Heart left ventricle (tissue), 16 donors: ENCODE measurements around the gene TYSND1. TPM values are rescaled to one million over a fixed set of nuclear protein-coding genes. Genes with fewer than 3 reads are reported as not detected.

Experiments
- ATAC-seq, 4 donors: fragments of 200-7000 bp; cut with Tn5 transposase; one replicate each; pipeline ENCODE4 v1.9.1; 2020 to 2022; ENCODE audit warnings: moderate library complexity in 4 of 4, mild to moderate bottlenecking in 3 of 4, moderate number of reproducible peaks in 1 of 4
- DNase-seq, 5 donors: peaks; one replicate each; pipeline ENCODE4 v3.0.0-alpha.2; 2020
- H3K27ac ChIP-seq, 12 donors: fragments of 200-600 bp; sonication (generic) in 4 of 12; one replicate each; pipeline versions ENCODE4 v1.5.0 to v1.8.0; 2016 to 2022; ENCODE audit warnings: mild to moderate bottlenecking in 2 of 12
- H3K27me3 ChIP-seq, 9 donors: fragments of 200-600 bp; sonication (generic) in 2 of 9; one replicate each; pipeline versions ENCODE4 v1.5.1 to v1.8.0; 2016 to 2022; ENCODE audit warnings: mild to moderate bottlenecking in 3 of 9
- H3K36me3 ChIP-seq, 9 donors: fragments of 200-600 bp; sonication (generic) in 2 of 9; one replicate each; pipeline versions ENCODE4 v1.5.0 to v1.8.0; 2018 to 2022; ENCODE audit warnings: mild to moderate bottlenecking in 2 of 9
- H3K4me1 ChIP-seq, 12 donors: fragments of 200-600 bp; sonication (generic) in 4 of 12; one replicate each; pipeline versions ENCODE4 v1.5.0 to v1.8.0; 2016 to 2022; ENCODE audit warnings: mild to moderate bottlenecking in 3 of 12
- H3K4me3 ChIP-seq, 12 donors: fragments of 200-600 bp; sonication (generic) in 4 of 12; one replicate each; pipeline versions ENCODE4 v1.5.0 to v1.8.0; 2017 to 2022; ENCODE audit warnings: mild to moderate bottlenecking in 9 of 12, moderate library complexity in 4 of 12
- H3K9me3 ChIP-seq, 12 donors: fragments of 200-600 bp; sonication (generic) in 4 of 12; one replicate each; pipeline versions ENCODE4 v1.5.0 to v1.8.0; 2016 to 2022; ENCODE audit warnings: mild to moderate bottlenecking in 1 of 12
- POLR2A ChIP-seq, 2 donors: fragments of 450-650 bp; IDR thresholded peaks; one replicate each; pipeline ENCODE4 v1.6.1; 2017; ENCODE audit warnings: antibody characterized with exemption in 2 of 2, mild to moderate bottlenecking in 2 of 2, moderate library complexity in 2 of 2
- WGBS, 4 donors: extraction: QIAGEN DNeasy Blood & Tissue Kit in 2 of 4; methylation state at CpG; one replicate each; pipeline versions ENCODE4 v1.1.5 to v1.1.7; 2013 to 2018; 5-methylcytosine and 5-hydroxymethylcytosine counted together
- intact Hi-C, 10 donors: fragments of 100-400 bp; cut with DNase I; formaldehyde crosslinking; loops; one replicate each; pipeline versions ENCODE4 v1.11.1 to v1.14.2; 2022
- polyA plus RNA-seq, 2 donors: library from polyadenylated mRNA; stranded (reverse); fragments of 200-250 nt; gene quantifications; one replicate each; pipeline ENCODE4 v1.2.3, GENCODE V29; 2013
- total RNA-seq, 9 donors: library from RNA; depleted of rRNA in 2 of 9; stranded (reverse); fragments of >200 nt in 2 of 9; fragmentation: NEBNext Ultra II Directional in 3 of 9; extraction: Animal tissue kit (Norgen Biotek cat#: 25700) in 3 of 9; gene quantifications; one replicate each; pipeline versions ENCODE4 v1.1.0 to v1.2.4, GENCODE V29; 2016 to 2023
- TF ChIP-seq, protein P1 (sequence below), 12 donors: fragments of 200-600 bp; sonication (generic) in 4 of 12; IDR thresholded peaks; one replicate each; pipeline versions ENCODE4 v1.5.0 to v1.8.0; 2018 to 2022; ENCODE audit warnings: antibody characterized with exemption in 12 of 12, mild to moderate bottlenecking in 5 of 12
- donor health status: ischemic (EF 13 %, LVEDD 7.1; RV severe dilation, severe dysfunction).
- donor health status: healthy with polysubstance abuse.
- donor health status: DM: no; HTN: yes; CAD: no.
- donor health status: DM: no; HTN: no; CAD: no.
- donor health status: ischemic (EF 25% LVEDD 6.9; RV normal size, moderate dysfunction).
- donor health status: ischemic (EF 25% LVEDD 5.7; RV mildly dilated, moderate dysfunction).
- donor health status: healthy.
- donor health status: DM: yes; HTN: yes; CAD: no.
- donor health status: ischemic (EF 35%, LVEDD 5.7; RV mildly dilated, moderate dysfunction).
- donor health status: nonischemic (EF 11% LVEDD 7.7; RV severe dilation, severe dysfunction).
- donor health status: DM: yes; HTN: yes; CAD: no.
- donor health status: PGD.
- donor health status: ischemic (EF 29% LVEDD 5.4; RV normal size, mild dysfunction).
- donor health status: nonischemic (EF 23%, LVEDD 6.1; RV moderate dilation, normal function).

Gene TYSND1
- total and polyA plus RNA-seq, 11 donors = 2.5 to 9.6 (median 5.1) TPM

DNA sequence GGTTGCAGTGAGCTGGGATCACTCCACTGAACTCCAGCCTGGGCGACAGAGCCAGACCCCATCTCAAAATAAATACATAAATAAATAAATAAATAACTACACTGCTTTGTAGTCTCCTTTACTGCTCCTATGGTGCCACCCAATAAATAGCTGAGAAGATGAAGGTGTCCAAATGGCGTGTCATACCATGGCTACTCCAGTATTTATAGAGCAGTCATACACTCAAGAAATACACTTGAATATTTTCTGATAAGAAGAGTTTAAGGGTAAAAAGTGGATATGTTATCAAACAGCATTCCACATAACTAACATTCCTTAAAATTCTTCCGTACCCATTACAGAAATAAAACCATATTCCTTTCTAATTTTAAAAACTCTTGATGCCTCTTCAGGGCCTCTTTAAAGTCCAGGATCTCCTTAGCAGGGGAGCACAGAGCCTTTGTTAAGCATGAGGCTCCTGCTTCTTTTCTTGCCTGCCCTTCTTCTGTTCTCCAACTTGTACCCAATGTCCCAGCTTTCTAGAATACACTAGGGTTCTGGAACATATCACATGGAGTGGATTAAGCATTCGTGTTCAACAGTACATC, 31.7 kb upstream of the TYSND1 start:
- H3K27me3 ChIP-seq = peaks cover 0 to 2% (median 0%) of the 10 kb centered on the region in 9 donors
- DNase-seq (no peak), ATAC-seq (no peak)
- peaks cover 0 to 14% (median 0%) of the 10 kb centered on the region in 12 donors for H3K4me1 ChIP-seq
- H3K27ac ChIP-seq = no peak overlapping the region
- TF ChIP-seq POLR2A (IDR thresholded peaks at IDR 0.05) = no peak
- TF ChIP-seq, protein P1, sequence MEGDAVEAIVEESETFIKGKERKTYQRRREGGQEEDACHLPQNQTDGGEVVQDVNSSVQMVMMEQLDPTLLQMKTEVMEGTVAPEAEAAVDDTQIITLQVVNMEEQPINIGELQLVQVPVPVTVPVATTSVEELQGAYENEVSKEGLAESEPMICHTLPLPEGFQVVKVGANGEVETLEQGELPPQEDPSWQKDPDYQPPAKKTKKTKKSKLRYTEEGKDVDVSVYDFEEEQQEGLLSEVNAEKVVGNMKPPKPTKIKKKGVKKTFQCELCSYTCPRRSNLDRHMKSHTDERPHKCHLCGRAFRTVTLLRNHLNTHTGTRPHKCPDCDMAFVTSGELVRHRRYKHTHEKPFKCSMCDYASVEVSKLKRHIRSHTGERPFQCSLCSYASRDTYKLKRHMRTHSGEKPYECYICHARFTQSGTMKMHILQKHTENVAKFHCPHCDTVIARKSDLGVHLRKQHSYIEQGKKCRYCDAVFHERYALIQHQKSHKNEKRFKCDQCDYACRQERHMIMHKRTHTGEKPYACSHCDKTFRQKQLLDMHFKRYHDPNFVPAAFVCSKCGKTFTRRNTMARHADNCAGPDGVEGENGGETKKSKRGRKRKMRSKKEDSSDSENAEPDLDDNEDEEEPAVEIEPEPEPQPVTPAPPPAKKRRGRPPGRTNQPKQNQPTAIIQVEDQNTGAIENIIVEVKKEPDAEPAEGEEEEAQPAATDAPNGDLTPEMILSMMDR (IDR thresholded peaks at IDR 0.05) = no peak
- H3K4me3 ChIP-seq = no peak overlapping the region
- H3K9me3 ChIP-seq = peaks cover 0 to 12% (median 2%) of the 10 kb centered on the region in 12 donors
- 51 to 60% (median 57%) methylated on average over 4 of the region's 4 CpGs for WGBS, 4 donors
- no peaks in the 10 kb centered on the region for H3K36me3 ChIP-seq
- intact Hi-C loops = no loop called here

DNA sequence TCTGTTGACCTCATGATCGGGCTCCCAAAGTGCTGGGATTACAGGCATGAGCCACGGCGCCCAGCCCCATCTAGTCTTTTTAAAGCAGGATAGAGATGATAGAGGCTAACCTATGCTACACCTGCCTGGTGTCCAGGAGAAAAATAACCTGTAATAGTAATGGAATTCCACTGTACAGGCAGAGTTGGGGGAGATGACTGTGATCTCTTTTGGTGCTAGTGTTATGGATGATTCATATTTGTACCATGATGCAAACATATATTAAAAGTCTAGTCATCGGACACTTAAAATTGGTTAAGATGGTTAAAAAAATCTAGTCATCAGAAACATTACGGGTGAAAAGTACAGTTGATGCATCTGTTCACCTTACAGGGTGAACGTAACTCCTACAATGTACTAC, 29.9 kb upstream of the TYSND1 start:
- Histone ChIP-seq H3K4me3 (no peak overlapping the region), H3K27me3 (no peaks in the 10 kb centered on the region), H3K4me1 (peaks cover 0 to 16% (median 0%) of the 10 kb centered on the region in 12 donors), H3K27ac (no peak overlapping the region), H3K36me3 (no peaks in the 10 kb centered on the region), H3K9me3 (peaks cover 0 to 12% (median 2%) of the 10 kb centered on the region in 12 donors)
- ATAC-seq = no peak
- intact Hi-C loops = no loop called here
- no peak for DNase-seq
- TF ChIP-seq, protein P1 (IDR thresholded peaks at IDR 0.05) = no peak
- no peak for TF ChIP-seq POLR2A (IDR thresholded peaks at IDR 0.05)
- WGBS, 4 donors = 81 to 89% (median 84%) methylated on average over 6 of the region's 6 CpGs

DNA sequence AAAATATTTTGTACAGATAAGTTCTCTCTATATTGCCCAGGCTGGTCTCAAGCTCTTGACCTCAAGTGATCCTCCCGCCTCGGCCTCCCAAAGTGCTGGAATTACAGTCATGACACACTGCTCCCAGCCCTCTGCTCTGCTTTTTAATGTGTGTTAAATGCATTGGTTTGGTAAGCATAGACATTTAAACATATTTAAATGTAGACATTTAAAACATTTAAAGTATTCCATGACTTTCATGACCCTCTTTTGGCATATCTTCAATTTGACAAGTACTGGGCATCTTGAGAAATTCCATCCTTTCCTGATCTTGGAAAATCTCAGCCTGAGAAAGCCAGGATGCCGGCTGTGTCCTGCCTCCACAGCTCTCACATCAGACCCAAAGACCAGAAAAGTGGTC, 29.0 kb upstream of the TYSND1 start:
- intact Hi-C loops = no loop called here
- H3K4me3 ChIP-seq = no peak overlapping the region
- H3K27me3 ChIP-seq = no peaks in the 10 kb centered on the region
- DNase-seq (no peak), ATAC-seq (no peak)
- no peak overlapping the region for H3K27ac ChIP-seq
- H3K4me1 ChIP-seq = peaks cover 0 to 22% (median 0%) of the 10 kb centered on the region in 12 donors
- no peaks in the 10 kb centered on the region for H3K36me3 ChIP-seq
- 88 to 96% (median 92%) methylated on average over 3 of the region's 3 CpGs for WGBS, 4 donors
- TF ChIP-seq, protein P1 (IDR thresholded peaks at IDR 0.05) = no peak
- no peak for TF ChIP-seq POLR2A (IDR thresholded peaks at IDR 0.05)
- peaks cover 0 to 11% (median 2%) of the 10 kb centered on the region in 12 donors for H3K9me3 ChIP-seq

DNA sequence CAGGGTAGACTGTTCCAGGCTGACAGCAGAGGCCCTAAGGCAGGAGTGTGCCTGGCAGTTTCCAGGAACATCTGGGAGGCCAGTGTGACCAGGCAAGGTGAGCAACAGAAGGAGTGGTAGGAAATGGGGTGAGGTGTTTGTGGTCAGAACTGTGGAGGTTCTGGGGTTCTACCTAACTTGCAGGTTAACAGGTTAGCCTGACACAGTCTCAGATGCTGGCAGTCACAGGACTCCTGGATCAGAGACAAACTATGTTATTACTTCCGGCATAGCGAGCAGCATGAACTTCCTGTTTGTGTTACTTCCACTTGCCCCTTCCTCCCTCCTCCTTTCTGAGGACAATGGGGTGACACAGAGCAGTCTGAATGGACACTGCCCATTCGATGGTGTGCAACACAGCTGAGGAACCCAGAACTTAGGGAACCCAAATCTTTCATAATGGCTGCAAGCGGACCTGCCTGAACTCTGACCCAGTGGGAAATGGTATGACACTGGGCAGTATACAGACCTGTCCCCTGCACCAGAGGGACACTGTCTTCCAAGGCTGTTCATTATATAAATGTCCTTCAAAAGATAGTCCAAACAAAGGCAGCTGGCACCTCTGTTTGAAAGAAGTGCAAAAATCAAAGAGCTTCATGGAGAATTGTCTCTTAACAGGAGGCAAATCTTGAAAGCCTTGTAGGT, 27.7 kb upstream of the TYSND1 start:
- DNase-seq (peak in 1 of 5 donors; percentile 28), ATAC-seq (no peak)
- Histone ChIP-seq H3K4me1 (peaks cover 0 to 26% (median 4%) of the 10 kb centered on the region in 12 donors), H3K27me3 (no peaks in the 10 kb centered on the region), H3K4me3 (no peak overlapping the region), H3K27ac (peak overlapping the region in 1 of 12 donors; percentile 81), H3K9me3 (peaks cover 0 to 3% (median 0%) of the 10 kb centered on the region in 12 donors), H3K36me3 (no peaks in the 10 kb centered on the region)
- TF ChIP-seq POLR2A (IDR thresholded peaks at IDR 0.05) = no peak
- TF ChIP-seq, protein P1 (IDR thresholded peaks at IDR 0.05) = no peak
- intact Hi-C loops = no loop called here
- 35 to 64% (median 58%) methylated on average over 4 of the region's 4 CpGs for WGBS, 4 donors
